IPS-NIHi7 (cell line): Measurements from ENCODE around the gene PRPSAP1.

ENCODE experiments used
- DNase-seq: peaks from one replicate; pipeline ENCODE4 v3.0.0; 2012; ENCODE audit warnings: mixed read lengths; ENCODE audit errors: extremely low spot score

The PRPSAP1 gene

DNA sequence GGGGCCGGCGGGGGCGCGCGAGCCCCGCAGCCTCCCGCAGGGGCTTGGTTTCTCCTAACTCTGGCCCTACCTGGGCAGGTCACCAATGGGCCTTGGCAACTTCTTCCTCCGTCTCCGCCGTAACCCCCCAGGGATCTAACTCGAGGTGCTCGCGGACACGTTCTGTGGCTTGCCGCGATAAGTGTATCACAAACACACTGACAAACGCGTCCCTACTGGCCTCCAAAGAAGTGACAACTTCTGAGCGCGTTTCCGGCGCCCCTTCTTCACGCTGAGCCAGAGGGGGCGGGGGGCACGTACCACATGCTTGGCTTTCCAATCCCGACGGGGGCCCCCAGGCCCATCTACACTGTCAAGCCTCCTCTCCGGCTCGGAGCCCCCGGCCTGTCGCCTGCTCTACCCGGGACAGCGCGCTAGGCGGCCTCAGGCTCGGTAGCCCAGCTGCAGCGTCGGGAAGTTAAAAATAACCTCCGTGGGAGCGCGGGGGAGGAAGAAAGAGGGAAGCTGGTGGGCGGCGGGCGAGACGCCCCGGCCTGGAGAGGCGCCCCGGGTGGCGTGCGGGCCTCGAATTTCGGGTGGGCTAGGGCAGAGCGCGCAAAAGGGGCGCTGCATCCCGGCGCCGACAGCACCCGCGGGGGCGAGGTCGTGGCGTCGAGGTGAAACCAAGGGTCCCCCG lies 30.0 kb upstream of the PRPSAP1 start:
- peak; percentile 58 for DNase-seq

DNA sequence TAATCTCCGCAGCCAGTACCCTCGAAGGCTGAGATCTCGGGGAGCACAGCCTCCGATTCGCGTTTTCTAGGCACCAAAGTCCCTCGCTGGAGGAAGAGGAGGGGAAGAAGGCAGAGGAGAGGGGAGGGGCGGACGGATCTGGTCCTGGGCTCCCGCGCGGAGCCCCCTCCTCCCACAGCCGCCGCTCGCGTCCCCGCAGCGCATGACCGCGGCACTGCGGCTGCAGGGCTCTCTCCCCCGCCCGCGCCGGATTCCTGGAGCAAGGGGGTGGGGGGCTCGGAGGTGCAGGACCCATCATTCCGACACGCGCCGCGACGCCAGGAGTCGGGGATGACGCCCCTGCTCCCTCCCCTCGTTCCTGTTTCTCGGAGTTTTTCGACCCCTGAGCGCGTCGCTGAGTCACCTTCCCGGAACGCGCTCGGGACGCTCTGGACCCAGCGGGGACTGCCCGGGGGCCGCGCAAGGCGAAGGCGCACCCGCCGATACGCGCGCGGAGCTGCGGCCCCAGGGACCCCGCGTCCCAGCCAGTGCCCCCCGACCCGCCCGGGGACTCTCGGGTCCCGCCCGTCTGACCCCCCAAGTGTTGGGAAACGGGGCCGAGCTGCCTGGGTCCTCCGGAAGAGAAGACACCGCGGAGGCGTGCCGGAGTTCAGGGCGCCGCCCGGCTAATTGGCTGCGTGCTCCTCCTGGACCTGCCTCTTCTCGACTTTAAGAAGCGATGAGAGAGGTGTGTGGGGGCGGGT lies 29.3 kb upstream of the PRPSAP1 start:
- DNase-seq: peak; percentile 79

DNA sequence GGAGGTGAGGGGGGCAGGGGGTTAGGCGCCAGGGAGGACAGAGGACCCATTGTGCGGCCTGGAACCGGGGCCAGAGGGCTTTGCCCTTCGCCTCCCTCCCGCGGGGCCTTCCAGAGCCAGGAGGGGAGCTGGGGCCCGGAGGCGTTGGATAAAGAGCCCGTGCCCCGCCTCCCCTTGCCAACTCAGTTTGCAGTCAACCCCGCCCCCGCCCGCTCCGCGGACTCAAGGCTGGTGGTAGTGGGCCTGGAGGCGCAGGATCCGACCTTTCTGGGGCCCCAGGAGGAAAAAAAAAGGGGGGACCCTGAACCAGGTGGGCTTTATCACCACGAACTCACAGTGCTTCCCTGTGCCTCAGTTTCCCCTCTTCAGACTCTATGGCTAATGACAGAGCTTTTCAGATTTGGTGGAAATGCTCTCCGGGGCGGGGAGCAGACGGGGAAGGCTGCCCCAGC lies 28.7 kb upstream of the PRPSAP1 start:
- DNase-seq: peak; percentile 80

DNA sequence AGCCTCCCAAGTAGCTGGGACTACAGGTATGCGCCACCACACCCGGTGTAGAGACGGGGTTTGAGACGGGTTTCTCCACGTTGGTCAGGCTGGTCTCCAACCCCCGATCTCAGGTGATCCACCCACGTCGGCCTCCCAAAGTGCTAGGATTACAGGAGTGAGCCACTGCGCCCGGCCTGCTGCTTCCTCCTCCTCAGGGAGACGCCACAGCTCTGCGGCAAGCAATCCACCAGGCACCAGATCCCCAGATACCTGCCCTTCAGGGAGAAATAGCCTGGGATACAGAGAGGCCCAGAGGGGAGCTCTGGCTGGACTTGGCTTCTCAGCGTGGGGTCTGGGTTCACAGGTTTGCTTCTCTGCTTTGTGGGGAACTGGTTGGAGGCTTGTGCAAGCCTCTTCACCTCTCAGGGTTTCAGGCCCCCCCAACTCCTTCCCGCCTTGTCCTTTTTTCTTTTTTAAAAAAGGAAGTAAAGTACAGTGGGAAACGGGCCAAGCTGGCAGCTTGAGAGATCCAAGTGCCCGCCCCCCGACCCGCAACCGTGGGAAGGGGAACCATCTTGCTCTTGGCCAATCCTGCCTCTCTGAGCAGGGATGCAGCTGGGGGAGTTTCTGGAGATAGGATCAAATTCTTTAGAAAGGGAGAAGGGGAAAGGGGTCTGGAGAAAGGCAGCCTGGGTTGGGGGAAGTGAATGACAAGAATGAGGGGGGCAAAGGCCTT lies 28.1 kb upstream of the PRPSAP1 start:
- no peak for DNase-seq

DNA sequence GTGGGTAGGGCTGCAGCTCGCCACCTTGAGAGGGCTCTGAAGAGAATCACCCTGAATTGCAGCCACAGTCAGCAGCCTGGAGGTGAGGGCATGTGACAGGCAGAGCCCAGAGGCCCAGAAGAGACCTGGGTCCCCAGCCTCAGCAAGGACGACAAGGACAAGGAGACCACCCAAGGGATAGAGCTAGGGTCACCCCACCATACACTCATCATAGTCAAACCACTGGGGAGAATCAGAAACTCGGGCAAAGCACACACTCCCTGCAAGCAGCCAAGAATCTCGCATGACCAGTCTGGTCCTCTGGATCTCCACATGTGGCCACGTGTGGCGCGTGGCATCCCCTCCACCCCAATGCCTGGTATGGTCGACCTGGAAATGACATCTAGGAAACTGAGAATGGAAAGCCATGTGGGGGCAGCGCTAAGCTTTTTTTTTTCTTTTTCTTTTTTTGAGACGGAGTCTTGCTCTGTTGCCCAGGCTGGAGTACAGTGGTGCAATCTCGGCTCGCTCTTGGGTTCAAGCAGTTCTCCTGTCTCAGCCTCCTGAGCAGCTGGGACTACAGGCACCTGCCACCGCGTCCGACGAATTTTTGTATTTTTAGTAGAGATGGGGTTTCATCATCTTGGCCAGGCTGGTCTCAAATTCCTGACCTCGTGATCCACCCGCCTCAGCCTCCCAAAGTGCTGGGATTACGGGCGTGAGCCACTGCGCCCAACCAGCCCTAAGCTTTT lies 26.1 kb upstream of the PRPSAP1 start:
- DNase-seq: no peak

DNA sequence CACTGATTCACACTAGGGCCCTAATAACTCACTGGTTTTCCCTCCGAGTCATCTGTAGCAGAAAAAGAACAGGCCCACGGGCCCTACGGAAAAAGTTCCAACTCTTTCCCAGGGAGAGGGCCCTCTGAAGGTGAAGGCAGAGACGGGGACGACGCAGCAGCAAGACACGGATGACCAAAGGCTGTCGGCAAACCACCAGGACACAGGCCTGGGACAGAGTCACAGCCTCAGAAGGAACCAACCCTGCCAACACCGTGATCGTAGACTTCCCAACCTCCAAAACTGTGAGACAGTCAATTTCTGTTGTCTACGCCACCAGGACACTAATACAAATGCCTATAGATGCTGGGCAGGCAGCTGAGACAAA lies 25.5 kb upstream of the PRPSAP1 start:
- no peak for DNase-seq

DNA sequence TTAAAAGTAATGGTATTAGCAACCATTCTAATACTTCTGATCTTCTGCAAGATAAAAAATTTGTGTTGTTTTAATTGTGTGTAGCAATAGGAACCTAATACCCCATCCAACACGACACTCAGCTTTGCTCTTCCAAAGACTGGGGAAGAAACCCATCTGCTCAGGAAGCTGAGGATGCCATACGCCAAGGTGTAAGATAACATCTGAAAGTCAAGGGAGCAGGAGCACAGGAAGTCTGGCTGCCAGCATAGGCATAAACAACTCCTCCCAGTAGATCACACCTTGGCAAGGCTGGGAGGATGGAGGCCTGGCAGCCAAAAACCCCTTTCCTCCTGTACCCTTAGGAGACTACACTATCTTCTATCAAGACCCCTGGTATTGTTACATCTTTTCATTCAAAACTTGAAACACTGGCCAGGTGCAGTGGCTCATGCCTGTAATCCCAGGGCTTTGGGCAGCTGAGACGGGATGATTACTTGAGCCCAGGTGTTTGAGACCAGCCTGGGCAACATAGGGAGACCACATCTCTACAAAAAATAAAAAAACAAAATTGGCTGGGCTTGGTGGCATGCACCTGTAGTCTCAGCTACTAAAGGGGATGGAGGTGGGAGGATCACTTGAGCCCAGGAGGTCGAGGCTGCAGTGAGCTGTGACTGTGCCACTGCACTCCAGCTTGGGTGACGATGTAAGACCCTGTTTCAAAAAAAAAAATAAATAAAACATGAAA lies 25.0 kb upstream of the PRPSAP1 start:
- DNase-seq: no peak

DNA sequence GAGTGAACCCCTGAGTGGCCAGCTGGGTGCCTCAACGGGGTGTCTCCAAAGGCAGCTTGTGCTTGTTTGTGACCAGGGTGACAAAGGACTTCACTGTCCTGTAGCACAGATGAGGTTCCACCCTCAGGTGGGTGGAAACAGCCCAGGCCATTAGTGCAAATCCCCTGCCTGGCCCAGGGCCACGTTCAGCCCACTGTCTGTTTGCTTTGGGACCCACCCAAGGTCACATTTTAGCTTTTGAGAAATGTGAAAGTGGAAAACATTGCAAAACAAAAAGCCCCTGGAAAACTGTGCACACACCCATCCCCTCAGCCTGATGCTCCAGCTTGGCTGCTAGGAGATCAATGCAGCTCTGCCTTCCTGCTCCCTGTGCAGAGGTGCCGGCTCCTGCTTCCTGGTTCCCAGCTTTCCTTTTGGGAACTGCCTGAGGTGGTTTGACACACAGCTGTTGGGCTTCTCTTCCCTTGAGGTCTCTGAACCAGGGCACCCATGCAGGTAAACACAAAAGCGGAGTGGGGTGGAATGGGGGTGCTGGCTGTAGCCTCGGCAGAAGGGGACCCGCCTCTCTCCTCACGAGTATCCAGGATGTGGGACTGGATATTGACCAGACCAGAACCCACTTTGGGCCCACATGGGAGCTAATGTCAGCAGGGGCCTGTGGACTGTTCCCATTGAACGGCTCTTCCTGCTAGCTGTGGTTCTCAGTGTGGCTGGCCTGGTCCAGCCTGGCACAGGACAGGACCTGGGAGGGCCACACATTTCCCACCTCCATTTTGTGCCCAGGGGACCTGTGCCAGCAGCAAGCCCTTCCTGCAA lies 22.8 kb upstream of the PRPSAP1 start:
- DNase-seq: no peak

DNA sequence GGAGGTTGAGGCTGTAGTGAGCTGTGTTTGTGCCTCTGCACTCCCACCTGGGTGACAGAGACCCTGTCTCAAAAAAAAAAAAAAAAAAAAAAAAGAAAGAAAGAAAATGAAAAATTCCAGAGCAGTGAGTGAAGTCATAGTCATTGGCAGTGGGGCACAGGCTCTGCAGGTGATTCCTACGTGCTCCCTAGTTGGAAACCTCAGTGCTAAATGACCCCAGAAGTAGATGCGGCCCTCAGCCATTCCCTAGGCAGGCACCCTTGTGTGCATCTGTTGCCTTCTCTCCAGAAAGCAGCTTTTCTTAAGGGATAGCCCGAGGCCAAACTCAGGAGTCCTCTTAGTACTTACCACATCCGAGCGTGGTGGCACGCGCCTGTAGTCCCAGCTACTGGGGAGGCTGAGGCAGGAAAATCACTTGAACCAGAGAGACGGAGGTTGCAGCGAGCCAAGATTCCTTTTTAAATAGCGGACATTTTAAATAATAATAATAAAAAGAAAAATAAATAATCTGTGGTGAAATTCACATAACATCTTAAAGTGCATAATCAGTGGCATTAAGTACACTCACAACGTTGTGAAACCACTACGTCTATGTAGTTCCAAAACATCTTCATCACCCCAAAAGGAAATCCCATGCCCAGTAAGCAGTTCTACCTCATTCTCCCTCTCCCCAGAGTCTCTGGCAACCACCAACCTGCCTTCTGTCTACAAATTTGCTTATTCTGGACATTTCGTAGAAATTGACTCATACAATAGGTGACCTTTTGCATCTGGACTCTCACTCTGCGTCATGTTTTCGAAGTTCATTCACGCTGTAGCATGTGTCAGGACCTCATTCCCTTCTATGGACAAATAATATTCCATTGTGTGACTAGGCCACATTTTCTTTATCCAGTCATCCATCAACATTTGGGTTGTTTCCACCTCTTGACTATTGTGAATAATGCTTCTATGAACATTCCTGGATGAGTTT lies 18.2 kb upstream of the PRPSAP1 start:
- no peak for DNase-seq

DNA sequence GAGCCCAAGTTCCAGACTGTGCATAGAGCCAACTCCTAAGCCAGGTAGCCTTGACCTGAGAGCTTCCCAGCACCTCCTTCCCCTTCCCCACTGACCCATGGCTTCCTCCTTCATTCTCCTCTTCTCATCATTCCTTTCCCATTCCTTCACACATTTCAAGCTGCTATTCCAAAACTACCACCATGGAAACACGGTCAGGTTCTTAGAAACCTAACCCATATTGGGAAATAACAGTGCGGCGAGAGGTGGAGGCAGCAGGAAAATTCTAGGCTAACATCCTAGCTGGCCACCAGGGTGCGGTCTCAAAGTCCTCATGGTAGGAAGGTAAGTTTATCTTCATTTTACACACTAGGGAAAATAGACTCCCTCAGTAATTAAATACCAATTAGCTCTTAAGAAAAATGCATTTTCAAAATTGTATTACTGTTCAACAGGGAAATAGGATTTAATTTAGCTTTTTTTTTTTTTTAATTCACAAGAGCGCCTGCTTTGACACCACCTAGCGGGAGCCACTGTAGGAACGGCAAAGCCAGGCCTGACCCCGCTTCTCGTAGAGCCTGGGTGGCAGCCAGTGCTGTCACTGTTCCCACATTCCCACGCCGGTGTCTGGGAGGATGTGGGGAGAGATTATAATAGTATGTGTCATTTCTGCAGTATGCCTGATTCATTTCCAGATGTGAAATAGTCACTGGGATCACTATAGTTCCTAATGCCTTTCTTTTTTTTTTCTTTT lies 16.7 kb upstream of the PRPSAP1 start:
- DNase-seq: peak; percentile 24

DNA sequence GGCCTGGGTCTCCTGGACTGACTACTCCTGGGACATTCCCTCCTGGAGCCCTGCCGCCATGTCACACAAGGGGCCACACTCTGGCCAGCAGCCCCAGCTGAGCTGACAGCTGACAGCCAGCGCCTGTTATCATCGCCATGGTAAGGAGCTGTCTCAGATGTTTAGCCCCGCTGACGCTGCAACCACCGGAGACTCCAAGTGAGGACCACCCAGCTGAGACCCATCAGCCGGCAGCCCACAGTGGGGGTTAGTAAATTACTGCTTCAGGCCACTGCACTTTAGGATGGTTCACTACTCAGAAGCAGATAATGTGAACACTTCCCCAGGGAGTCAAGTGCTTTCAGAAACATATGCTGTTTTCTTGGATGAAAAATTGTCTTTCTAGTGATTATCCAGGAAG lies 16.1 kb upstream of the PRPSAP1 start:
- DNase-seq: no peak

DNA sequence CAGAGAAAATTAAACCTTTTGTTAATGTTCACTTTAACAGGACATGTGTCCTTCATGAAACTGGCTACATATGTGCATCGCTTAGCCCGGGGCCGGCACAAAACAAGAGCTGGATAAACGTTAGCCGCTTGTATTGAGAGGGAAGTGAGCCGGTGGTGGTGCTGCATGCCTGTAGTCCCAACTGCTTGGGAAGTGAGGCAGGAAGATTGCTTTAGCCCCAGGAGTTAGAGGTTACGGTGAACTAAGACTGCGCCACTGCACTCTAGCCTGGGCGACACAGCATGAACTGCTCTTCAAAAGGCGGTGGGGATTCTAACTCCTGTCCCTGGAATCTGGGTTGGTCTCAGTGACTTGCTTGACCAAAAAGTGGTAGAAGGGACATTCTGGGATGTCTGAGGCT lies 15.7 kb upstream of the PRPSAP1 start:
- DNase-seq: no peak

DNA sequence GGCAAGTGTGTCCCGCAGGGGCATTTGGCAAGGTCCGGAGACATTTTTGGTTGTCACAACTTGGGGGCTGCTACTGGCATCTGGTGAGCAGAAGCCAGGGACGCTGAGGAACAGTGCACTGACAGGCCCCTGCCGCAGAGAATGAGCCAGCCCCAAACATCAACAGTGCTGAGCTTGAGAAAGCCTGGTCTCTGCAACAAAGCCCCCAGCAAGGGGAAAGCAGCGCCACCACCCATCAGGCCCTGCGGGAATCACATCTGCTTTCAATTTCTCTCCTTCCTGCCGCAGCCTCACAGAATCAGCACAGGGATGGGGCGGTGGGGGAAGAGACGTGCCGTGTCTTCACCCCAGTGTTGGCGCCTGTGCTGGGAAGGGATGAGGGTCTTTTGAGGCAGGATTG lies 14.8 kb upstream of the PRPSAP1 start:
- DNase-seq: no peak

DNA sequence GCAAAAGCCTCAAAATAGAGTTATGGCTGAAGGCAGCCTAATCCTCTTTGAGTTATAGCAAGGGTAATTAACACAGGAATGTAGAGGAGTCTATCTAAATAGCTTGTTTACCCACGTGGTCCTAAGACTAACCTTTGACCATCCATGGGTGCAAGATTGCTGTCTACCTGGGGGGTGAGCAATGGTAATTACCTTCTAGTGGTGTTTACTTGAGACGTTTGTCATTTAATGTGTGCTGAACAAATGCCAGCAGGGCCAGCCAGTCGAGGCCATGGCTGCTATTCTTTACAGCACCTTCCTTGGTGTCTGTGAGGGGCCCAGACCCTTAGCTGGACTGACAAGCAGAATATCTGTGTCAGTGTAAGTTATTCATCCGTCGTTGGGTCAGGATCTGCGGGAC lies 13.9 kb upstream of the PRPSAP1 start:
- DNase-seq: no peak

DNA sequence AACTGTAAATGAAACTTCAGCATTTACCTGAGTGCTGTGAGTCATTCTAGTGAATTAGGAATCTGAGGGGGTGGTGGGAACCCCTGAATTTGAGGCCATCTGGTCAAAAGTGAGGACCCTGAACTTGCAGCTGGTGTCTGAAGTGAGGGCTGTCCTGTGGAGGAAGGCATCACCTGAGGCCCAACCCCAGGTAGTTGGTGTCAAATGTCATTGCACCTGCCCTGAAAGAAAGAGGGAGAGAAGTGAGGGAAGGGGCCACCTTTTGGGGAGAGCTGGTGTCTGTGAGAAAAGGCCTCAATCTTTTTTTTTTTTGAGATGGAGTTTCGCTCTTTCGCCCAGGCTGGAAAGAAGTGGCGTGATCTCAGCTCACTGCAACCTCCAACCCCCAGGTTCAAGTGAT lies 12.5 kb upstream of the PRPSAP1 start:
- DNase-seq: peak; percentile 23

DNA sequence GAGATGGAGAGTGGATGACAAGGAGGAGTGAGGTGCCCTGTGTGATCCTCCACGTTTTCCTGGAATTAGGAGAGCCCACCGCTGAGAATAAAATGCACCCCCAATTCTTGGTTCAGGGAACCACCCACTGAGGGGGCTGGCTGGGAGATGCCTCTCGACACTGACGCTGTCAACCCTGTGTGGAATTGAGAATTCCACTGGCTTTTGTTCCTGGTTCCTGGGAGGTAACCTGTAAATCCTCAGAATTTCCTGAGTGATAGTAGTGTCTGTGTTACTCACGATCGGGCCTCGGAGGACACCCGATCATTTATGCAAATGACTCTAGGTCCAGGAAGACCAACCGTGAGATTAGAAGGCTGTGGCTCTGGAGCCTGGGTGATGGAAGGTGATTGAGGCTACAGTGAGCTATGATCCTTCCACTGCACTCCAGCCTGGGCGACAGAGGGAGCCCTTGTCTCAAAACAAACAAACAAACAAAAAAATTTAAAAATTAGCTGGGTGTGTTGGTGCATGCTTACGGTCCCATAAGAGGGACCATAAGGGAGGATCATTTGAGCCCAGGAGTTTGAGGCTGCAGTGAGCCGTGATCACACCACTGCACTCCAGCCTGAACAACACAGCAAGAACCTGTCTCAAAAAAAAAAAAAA lies 11.7 kb upstream of the PRPSAP1 start:
- peak; percentile 21 for DNase-seq

DNA sequence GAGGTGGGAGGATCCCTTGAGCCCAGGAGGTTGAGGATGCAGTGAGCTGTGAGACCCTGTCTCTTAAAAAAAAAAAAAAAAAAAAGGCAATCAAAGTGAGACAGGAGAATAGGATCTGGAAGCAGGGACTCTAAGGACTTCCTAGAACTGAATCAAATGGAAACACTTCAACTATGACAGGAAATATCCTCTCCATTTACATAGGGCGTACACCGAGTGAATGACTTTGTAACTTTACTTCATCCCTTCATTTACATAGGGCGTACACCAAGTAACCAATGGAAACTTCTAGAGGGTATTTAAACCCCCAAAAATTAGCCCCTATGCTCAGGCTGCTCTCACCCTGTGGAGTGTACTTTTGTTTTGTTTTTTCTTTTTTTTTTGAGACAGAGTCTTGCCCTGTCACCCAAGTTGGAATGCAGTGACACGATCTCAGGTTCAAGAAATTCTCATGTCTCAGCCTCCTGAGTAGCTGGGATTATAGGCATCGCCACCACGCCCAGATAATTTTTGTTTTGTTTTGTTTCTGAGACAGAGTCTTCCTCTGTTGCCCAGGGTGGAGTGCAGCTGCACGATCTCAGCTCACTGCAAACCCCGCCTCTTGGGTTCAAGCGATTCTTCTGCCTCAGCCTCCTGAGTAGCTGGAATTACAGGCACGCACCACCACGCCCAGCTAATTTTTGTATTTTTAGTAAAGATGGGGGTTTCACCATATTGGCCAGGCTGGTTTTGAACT lies 9.6 kb upstream of the PRPSAP1 start:
- no peak for DNase-seq

DNA sequence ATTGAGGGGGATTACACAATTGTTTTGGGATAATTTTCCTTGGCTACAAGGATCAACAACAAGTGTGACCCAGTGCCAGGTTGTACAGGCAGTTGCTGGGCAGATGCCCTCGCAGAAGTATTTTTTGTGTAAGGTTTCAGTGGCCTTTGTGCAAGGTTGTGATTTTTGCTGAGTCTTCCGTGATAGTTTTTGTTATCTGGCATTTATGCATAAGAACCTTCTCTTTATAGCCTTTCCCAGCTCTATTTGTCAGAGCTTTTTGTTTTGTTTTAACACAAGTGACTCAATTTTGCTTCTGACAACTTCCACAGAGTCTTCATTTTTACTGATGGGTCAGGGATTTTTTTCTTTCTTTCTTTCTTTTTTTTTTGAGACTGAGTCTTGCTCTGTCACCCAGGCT lies 6.7 kb upstream of the PRPSAP1 start:
- DNase-seq: no peak
